Measurements from ENCODE around the gene PTPRD.

The PTPRD gene

GRCh38 chr9:8800196-8800595, 1812.6 kb downstream of the PTPRD start:
- no peak for DNase-seq

GRCh38 chr9:8799615-8800014, 1813.2 kb downstream of the PTPRD start:
- DNase-seq, result no peak

- no peak for DNase-seq
These were observed 1813.6 kb downstream of the PTPRD start for GRCh38 chr9:8799206-8799605.

- no peak for DNase-seq
These were observed 1828.0 kb downstream of the PTPRD start for GRCh38 chr9:8784838-8785237.

DNA sequence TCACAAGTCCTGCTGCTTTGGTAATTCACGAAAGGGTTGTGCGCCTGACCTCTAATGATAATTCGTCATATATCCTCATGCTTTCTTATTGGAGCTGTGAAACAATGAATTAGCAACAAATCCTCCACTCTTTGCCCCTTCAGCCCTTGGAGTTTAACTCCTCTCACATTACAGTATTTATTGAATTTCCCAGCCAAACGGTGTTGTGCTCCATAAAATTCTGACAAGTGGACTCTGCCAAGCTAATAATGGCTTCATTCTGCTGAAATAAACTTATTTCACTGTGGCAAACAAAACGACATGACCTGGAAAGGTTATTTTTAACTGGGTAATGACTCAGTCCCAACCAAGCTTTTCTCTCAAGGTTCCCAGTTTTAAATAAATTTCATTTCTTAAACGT, 1828.9 kb downstream of the PTPRD start:
- no peak for DNase-seq

DNA sequence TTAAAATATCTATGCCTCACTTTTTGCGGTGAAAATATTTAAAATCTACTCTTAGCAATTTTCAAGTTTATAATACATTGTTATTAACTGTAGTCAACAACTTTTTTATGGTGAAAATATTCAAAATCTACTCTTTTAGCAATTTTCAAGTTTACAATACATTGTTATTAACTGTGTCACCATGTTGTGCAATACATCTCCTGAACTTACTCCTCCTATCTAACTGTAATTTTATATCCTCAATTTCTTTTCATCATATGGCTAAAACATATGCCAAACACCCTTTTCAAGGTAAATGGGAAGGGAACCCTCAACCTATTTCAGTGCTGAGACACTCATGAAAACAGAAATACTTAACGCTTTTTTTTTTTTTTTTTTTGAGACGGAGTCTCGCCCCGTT, 1830.6 kb downstream of the PTPRD start:
- DNase-seq, result no peak

DNA sequence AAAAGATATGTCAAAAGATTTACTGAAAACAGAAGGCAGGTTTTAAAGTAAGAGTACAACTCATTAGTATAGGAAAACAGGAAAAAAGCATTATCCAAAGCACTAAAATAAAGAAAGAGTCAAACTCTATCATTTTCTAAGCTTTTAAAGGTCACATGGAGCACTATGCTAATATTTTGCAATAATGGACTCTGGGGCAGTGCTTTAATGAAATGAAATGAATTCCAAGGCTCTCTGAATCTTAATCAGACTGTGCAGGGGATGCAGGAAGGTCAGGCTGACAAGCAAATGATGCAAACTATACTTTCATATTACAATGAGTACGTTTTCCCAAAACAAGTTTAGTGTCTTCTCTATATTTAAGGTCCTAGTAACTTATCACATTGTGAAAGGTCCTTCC, 1831.3 kb downstream of the PTPRD start:
- DNase-seq, result no peak

DNA sequence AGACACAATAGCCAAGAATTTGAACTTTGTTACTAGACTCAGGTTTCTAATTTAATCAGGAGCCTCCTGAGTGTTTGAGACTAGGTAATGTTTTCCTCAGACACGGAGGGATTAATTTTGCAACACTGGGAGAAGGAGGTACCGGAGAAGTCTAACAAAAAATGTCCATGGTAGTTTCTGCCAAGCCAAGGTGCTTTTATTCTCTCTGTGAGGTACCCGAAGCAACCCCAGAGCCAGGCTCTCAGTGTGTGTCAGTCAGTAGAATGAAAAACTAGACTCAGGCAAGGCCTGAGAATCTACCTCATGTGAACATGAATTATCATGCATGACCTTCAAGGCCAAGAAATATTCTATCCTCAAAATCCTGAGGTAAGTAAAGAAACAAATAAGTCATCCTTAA, 1832.4 kb downstream of the PTPRD start:
- no peak for DNase-seq

DNA sequence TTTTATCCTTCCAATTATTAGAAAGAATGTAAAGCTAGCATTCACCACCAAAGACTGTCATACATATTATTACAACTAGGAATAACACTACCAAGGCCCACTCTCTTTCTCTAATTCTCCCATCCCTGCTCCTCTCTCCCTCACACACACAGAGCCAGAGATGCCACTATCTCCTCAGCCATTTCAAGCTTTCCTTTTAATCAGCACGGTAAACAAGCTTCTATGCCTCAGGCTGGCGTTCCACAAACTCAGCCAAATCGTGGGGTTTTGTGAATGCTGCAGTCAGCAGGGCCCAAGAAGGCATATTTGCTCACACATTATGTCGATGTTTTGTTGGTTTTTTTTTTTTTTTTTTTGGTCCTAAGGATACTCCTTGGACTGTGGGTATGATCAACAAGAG, 1833.3 kb downstream of the PTPRD start:
- no peak for DNase-seq

- DNase-seq, result no peak
These were observed 1834.4 kb downstream of the PTPRD start for GRCh38 chr9:8778356-8778755.

- no peak for DNase-seq
These were observed 1840.5 kb downstream of the PTPRD start for GRCh38 chr9:8772302-8772701.

GRCh38 chr9:8769153-8769552, 1843.6 kb downstream of the PTPRD start:
- no peak for DNase-seq

- no peak for DNase-seq
These were observed 1846.7 kb downstream of the PTPRD start for GRCh38 chr9:8766096-8766495.

- DNase-seq, result no peak
These were observed 1848.8 kb downstream of the PTPRD start for GRCh38 chr9:8764051-8764450.

DNA sequence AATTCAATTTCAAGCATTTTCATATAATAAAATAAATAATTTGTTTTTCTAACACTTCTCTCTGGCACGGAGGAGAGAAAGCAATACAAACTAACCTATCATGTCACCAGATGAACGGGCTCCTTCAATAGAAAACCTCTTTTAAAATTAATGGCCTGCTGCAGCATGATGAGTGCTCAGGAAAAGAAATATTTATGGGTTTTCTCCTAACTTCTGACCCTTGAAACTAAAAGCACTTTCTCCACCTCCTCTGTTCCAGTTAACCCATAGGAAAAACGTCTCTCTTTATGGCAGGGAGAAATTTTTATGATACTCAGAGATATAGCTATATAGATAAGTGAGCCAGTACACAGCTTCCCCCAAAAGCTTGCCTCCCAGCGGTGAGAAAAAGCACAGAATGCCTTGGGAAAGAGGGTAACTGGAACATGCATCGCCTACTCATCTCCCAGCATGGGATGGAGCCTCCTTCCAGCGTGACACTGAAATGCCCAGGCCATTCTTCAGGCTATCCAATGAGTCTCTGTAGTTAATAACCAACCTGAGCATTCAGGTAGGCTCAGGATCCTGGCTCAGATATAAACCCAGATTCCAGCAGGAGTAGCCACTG, 1850.2 kb downstream of the PTPRD start:
- no peak for DNase-seq

- no peak for DNase-seq
These were observed 1852.6 kb downstream of the PTPRD start for GRCh38 chr9:8760000-8760767.

DNA sequence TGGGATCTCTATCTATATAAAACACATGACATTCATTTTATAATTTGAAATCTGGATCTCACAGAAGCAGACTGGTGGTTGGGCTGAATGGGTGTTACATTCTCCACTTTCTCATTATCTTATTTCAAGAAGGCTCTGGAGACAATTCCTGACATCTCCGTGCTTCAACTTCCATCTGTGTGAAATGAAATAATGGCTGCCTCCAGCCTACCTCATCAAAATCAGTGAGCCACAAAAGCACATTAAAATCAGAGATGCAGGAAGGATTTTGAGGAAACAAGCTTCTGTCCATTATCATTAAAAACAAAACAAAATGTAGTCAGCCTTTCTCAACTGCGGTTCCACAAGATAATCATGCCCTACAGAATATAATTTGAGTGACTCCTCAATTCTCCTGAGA, 1854.9 kb downstream of the PTPRD start:
- no peak for DNase-seq

GRCh38 chr9:8754751-8755150, 1858.1 kb downstream of the PTPRD start:
- DNase-seq, result no peak

DNA sequence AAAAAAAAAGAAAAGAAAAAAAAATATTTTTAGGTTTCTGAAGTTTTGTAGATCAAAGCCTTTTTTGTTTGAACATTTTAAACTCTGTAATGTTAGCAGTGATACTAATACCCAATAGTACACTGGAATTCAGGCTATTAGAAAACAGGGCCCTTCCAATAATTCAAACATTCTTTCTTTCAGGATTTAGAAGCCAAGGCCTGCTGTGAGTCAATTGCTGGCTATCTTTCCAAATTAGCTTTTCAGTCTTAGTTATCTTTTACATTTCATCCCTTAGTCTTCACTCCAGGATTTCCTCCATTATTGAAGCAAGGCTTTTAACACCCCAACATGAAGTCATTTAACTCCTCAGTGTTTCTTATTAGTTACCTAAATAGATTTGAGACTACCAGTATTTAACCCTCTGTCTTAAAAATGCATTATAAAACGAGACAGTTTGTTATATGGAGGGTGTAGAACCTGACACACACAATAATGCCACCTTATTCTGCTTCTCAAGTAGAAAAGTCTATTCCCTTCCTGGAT, 1861.3 kb downstream of the PTPRD start:
- no peak for DNase-seq

- DNase-seq, result no peak
These were observed 1862.2 kb downstream of the PTPRD start for GRCh38 chr9:8750639-8751051.

DNA sequence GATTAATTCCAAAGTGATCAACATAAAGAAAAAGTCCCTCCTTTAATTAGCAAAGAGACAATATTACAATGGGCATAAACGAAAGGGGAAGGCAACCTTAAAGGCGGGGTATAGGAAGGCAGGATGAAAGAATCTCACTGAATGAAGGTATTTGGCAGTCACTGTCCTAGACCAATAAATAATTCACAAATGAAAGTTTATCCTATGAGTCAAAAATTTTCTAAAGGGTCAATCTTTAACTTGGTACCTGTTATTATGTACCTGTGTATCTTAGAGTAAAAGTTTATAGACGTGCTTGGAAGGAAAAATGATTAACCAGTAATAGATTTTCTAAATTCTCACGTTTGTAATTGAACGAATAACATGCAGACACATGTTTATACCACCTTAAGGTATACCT, 1867.5 kb downstream of the PTPRD start:
- no peak for DNase-seq

GRCh38 chr9:8738945-8739344, 1873.9 kb downstream of the PTPRD start:
- no peak for DNase-seq

DNA sequence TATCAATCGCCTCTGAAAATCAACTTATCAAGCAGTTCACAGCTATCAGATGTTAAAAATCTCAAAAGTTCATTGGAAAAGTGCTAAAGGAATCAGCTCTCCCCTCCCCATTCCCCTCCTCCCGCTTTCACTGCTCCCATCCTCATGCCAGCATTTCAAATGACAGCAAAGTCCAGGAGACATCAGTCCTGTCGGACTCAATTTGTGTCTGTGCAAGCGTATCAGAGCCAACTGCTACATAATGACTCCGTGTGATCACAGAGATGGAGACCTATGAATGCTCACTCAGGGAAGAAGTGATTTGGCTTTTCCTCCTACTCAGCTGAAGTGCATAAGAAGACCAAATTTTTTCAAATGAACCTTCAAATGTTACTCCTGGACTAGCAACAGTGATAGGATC, 1876.0 kb downstream of the PTPRD start:
- DNase-seq, result no peak

DNA sequence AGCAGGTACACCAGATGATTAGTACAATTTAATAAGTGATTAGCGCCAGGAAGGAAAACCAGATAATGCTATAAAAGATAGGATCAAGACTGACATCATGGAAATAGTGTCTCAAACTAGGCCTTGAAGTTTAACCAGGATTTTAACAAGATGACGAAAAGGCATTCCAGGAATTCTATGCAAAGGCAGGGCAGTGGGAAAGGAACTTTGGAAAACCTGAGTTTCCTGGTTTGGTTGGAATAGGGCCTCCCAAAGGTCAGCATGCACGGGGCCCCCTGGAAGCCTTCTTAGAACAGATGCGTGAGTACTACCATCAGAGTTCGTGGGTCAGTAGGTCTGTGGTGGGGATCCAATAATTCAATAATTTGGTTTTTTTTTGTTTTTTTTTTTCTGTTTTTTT, 1878.0 kb downstream of the PTPRD start:
- no peak for DNase-seq
